Activated T-cell treated with anti-CD3 and anti-CD28 coated beads for 48 hours (primary cell): Measurements from ENCODE around the gene NT5C1B.

Experiments
- DNase-seq: peaks from one replicate; pipeline ENCODE4 v3.0.0-alpha.2; 2020; ENCODE audit warnings: low read depth

NT5C1B gene

GRCh38 chr2:18599509-18600254, 10.3 kb upstream of the NT5C1B start:
- DNase-seq = no peak

- no peak for DNase-seq
These were observed 9.6 kb upstream of the NT5C1B start for GRCh38 chr2:18598848-18599484.

- DNase-seq = no peak
These were observed 8.2 kb upstream of the NT5C1B start for GRCh38 chr2:18597618-18598017.

GRCh38 chr2:18596993-18597392, 7.6 kb upstream of the NT5C1B start:
- DNase-seq = no peak

GRCh38 chr2:18593496-18593895, 4.1 kb upstream of the NT5C1B start:
- no peak for DNase-seq

GRCh38 chr2:18592372-18592771, 3.0 kb upstream of the NT5C1B start:
- no peak for DNase-seq

- no peak for DNase-seq
These were observed 567 bp downstream of the NT5C1B start for GRCh38 chr2:18588802-18589201.

- DNase-seq = no peak
These were observed 1.3 kb downstream of the NT5C1B start for GRCh38 chr2:18588049-18588448.

GRCh38 chr2:18585526-18585925, 3.8 kb downstream of the NT5C1B start:
- no peak for DNase-seq

- no peak for DNase-seq
These were observed 4.8 kb downstream of the NT5C1B start for GRCh38 chr2:18584608-18584954.

GRCh38 chr2:18583905-18584607, 5.3 kb downstream of the NT5C1B start:
- DNase-seq = no peak

- no peak for DNase-seq
These were observed 8.8 kb downstream of the NT5C1B start for GRCh38 chr2:18580606-18581005.

GRCh38 chr2:18578033-18578432, 11.3 kb downstream of the NT5C1B start:
- DNase-seq = no peak

GRCh38 chr2:18566145-18566769, 23.1 kb downstream of the NT5C1B start:
- DNase-seq = no peak

- DNase-seq = no peak
These were observed 28.6 kb downstream of the NT5C1B start for GRCh38 chr2:18560797-18561085.

- DNase-seq = peak; percentile 85
These were observed 29.2 kb downstream of the NT5C1B start, which contains the start of gene RDH14 for GRCh38 chr2:18560031-18560796. Gene RDH14 (minus strand): TSS chr2:18560653. CDS start chr2:18560572, 81 bp downstream.

GRCh38 chr2:18559531-18560030, 29.8 kb downstream of the NT5C1B start:
- no peak for DNase-seq

GRCh38 chr2:18558458-18558857, 30.9 kb downstream of the NT5C1B start:
- DNase-seq = no peak

GRCh38 chr2:18557121-18557520, 32.2 kb downstream of the NT5C1B start:
- no peak for DNase-seq

- DNase-seq = no peak
These were observed 36.9 kb downstream of the NT5C1B start for GRCh38 chr2:18552351-18553077.

GRCh38 chr2:18551623-18552022, 37.7 kb downstream of the NT5C1B start:
- DNase-seq = no peak
